Suppressor macrophage treated with lipopolysaccharide for 4 hours (primary cell): Measurements from ENCODE around the gene GLMP.
"Not testable (repeated sequence)": the region's sequence is repeated elsewhere in the genome, so short reads cannot be mapped to it uniquely, and the experiment has no call there.

Experiments
- DNase-seq: peaks from one replicate; pipeline ENCODE4 v3.0.0-alpha.2; 2020

GLMP gene

GRCh38 chr1:156295391-156295947 is at the start of gene GLMP:
Gene GLMP, minus strand, starts transcription at chr1:156295679. Its CDS starts 34 bp downstream, at chr1:156295645.
- DNase-seq: peak; percentile 66

- DNase-seq: no peak
Observed at GRCh38 chr1:156344409-156344808, 48.9 kb upstream of the GLMP start.

GRCh38 chr1:156342166-156342955 is 46.9 kb upstream of the GLMP start:
- DNase-seq: peak; percentile 55

GRCh38 chr1:156338180-156338976 is 42.9 kb upstream of the GLMP start, which contains the start of the genes CCT3 and TSACC:
Gene CCT3, minus strand, starts transcription at chr1:156338292. Its CDS starts 108 bp downstream, at chr1:156338184.
Gene TSACC, plus strand, starts transcription at chr1:156338526. Its CDS starts 1,232 bp downstream, at chr1:156339758.
- DNase-seq: peak; percentile 100

GRCh38 chr1:156337888-156338179 is 42.4 kb upstream of the GLMP start:
- no peak for DNase-seq

GRCh38 chr1:156337052-156337887 is 41.8 kb upstream of the GLMP start:
- DNase-seq: no peak

- DNase-seq: peak; percentile 6
Observed at GRCh38 chr1:156336242-156336641, 40.8 kb upstream of the GLMP start.

GRCh38 chr1:156323179-156323578 is 27.7 kb upstream of the GLMP start:
- DNase-seq: not testable (repeated sequence)

GRCh38 chr1:156320560-156320959 is 25.1 kb upstream of the GLMP start:
- DNase-seq: no peak

- DNase-seq: peak; percentile 53
Observed at GRCh38 chr1:156319664-156320063, 24.2 kb upstream of the GLMP start.

GRCh38 chr1:156316909-156317308 is 21.4 kb upstream of the GLMP start:
- DNase-seq: no peak

- DNase-seq: peak; percentile 4
Observed at GRCh38 chr1:156310962-156311361, 15.5 kb upstream of the GLMP start.

- DNase-seq: no peak
Observed at GRCh38 chr1:156308078-156308477, 12.6 kb upstream of the GLMP start.

GRCh38 chr1:156305215-156305614 is 9.7 kb upstream of the GLMP start:
- DNase-seq: no peak

GRCh38 chr1:156303241-156303640 is 7.8 kb upstream of the GLMP start:
- DNase-seq: no peak

- DNase-seq: no peak
Observed at GRCh38 chr1:156298852-156299357, 3.4 kb upstream of the GLMP start, which contains the start of gene VHLL. Gene VHLL, minus strand, starts transcription at chr1:156299307. Its CDS starts 118 bp downstream, at chr1:156299189.

- DNase-seq: no peak
Observed at GRCh38 chr1:156293895-156294294, 1.6 kb downstream of the GLMP start.

- no peak for DNase-seq
Observed at GRCh38 chr1:156293098-156293434, 2.4 kb downstream of the GLMP start.

GRCh38 chr1:156291226-156292061 is 4.0 kb downstream of the GLMP start:
- peak; percentile 81 for DNase-seq

- DNase-seq: no peak
Observed at GRCh38 chr1:156289857-156290256, 5.6 kb downstream of the GLMP start.

GRCh38 chr1:156286061-156286460 is 9.4 kb downstream of the GLMP start:
- DNase-seq: no peak

- DNase-seq: no peak
Observed at GRCh38 chr1:156285437-156285836, 10.0 kb downstream of the GLMP start.
